Fibroblast of peridontal ligament (primary cell): ENCODE results near the gene TSPAN19.

Experiments
- DNase-seq: peaks from one replicate; pipeline ENCODE4 v3.0.0-alpha.2; 2010; ENCODE audit errors: extremely low read depth

The TSPAN19 gene

GRCh38 chr12:85002778-85003296, 33.2 kb downstream of the TSPAN19 start:
- no peak for DNase-seq

GRCh38 chr12:85000729-85001128, 35.3 kb downstream of the TSPAN19 start:
- no peak for DNase-seq

- no peak for DNase-seq
Observed at GRCh38 chr12:84998341-84998740, 37.7 kb downstream of the TSPAN19 start.

- no peak for DNase-seq
Observed at GRCh38 chr12:84996759-84997158, 39.3 kb downstream of the TSPAN19 start.

GRCh38 chr12:84995641-84996040, 40.4 kb downstream of the TSPAN19 start:
- no peak for DNase-seq

- DNase-seq, result peak; percentile 61
Observed at GRCh38 chr12:84994426-84994825, 41.7 kb downstream of the TSPAN19 start.

- peak; percentile 23 for DNase-seq
Observed at GRCh38 chr12:84986586-84986985, 49.5 kb downstream of the TSPAN19 start.

- no peak for DNase-seq
Observed at GRCh38 chr12:84986117-84986516, 50.0 kb downstream of the TSPAN19 start.

GRCh38 chr12:84983289-84983688, 52.8 kb downstream of the TSPAN19 start:
- DNase-seq, result no peak

- no peak for DNase-seq
Observed at GRCh38 chr12:84982888-84983287, 53.2 kb downstream of the TSPAN19 start.

GRCh38 chr12:84978921-84979320, 57.2 kb downstream of the TSPAN19 start:
- DNase-seq, result no peak

GRCh38 chr12:84976133-84976532, 59.9 kb downstream of the TSPAN19 start:
- DNase-seq, result no peak

GRCh38 chr12:84974155-84974815, 61.8 kb downstream of the TSPAN19 start:
- DNase-seq, result no peak

- DNase-seq, result no peak
Observed at GRCh38 chr12:84973026-84973425, 63.1 kb downstream of the TSPAN19 start.

GRCh38 chr12:84969226-84969625, 66.9 kb downstream of the TSPAN19 start:
- no peak for DNase-seq
